Activated T-cell treated with anti-CD3 and anti-CD28 coated beads, Interleukin-2, amount 50 U/mL, for 72 hours (primary cell): Measurements from ENCODE around the gene S100Z. TPM values are rescaled to one million over a fixed set of nuclear protein-coding genes. Genes with fewer than 3 reads are reported as not detected.
"Not testable (repeated sequence)": the region's sequence is repeated elsewhere in the genome, so short reads cannot be mapped to it uniquely, and the experiment has no call there.

Experiments used
- ATAC-seq, 2 donors: fragments of 150-1000 bp; cut with Tn5 transposase; replicated peaks in 1 of 2; 2 replicates each; pipeline ENCODE4 v1.10.0; 2021; ENCODE audit warnings: moderate library complexity in 2 of 2, mild to moderate bottlenecking in 1 of 2
- DNase-seq, 2 donors: peaks; one replicate each; pipeline ENCODE4 v3.0.0; 2021 to 2022; ENCODE audit warnings: mixed read lengths in 1 of 2
- H3K27ac Mint-ChIP-seq: one replicate; pipeline ENCODE4 v1.8.0; 2022; ENCODE audit warnings: mild to moderate bottlenecking, moderate library complexity, mixed read lengths
- H3K27me3 Mint-ChIP-seq: one replicate; pipeline ENCODE4 v1.8.0; 2022; ENCODE audit warnings: low read depth, mixed read lengths
- H3K36me3 Mint-ChIP-seq, 2 donors: one replicate each; pipeline ENCODE4 v1.8.0; 2022; ENCODE audit warnings: mixed read lengths in 2 of 2, mild to moderate bottlenecking in 1 of 2; ENCODE audit not compliant: insufficient read depth in 2 of 2
- H3K4me1 Mint-ChIP-seq: one replicate; pipeline ENCODE4 v1.8.0; 2022; ENCODE audit warnings: low read depth, mixed read lengths
- H3K4me3 Mint-ChIP-seq, 2 donors: one replicate each; pipeline ENCODE4 v1.8.0; 2022; ENCODE audit warnings: mild to moderate bottlenecking in 2 of 2, mixed read lengths in 2 of 2, moderate library complexity in 2 of 2
- H3K9me3 Mint-ChIP-seq, 2 donors: one replicate each; pipeline ENCODE4 v1.8.0; 2022; ENCODE audit warnings: mixed read lengths in 2 of 2
- total RNA-seq, 2 donors: library from RNA; stranded (reverse); gene quantifications; one replicate each; pipeline ENCODE4 v1.2.3, GENCODE V29; 2022

Gene S100Z
- total RNA-seq, 2 donors from 2014 or later = 1.7 to 1.9 TPM

- H3K36me3 Mint-ChIP-seq = peaks cover 0 to 2% of the 10 kb centered on the region in 2 donors
- no peak for DNase-seq
- peaks cover 0 to 2% of the 10 kb centered on the region in 2 donors for H3K9me3 Mint-ChIP-seq
- H3K4me3 Mint-ChIP-seq = no peak overlapping the region
- H3K27me3 Mint-ChIP-seq = peaks cover 12% of the 10 kb centered on the region
- no peaks in the 10 kb centered on the region for H3K4me1 Mint-ChIP-seq
- no peak overlapping the region for H3K27ac Mint-ChIP-seq
- ATAC-seq = no peak
Observed at GRCh38 chr5:76841361-76841760, 8.5 kb upstream of the S100Z start.

- Mint-ChIP-seq H3K9me3 (peaks cover 0 to 2% of the 10 kb centered on the region in 2 donors), H3K4me3 (no peak overlapping the region), H3K27ac (no peak overlapping the region), H3K4me1 (peaks cover 15% of the 10 kb centered on the region), H3K27me3 (peaks cover 12% of the 10 kb centered on the region), H3K36me3 (peaks cover 0 to 2% of the 10 kb centered on the region in 2 donors)
- ATAC-seq (no peak), DNase-seq (no peak)
Observed at GRCh38 chr5:76845890-76846289, 3.9 kb upstream of the S100Z start.

GRCh38 chr5:76850543-76851145, 830 bp downstream of the S100Z start:
- no peak overlapping the region for H3K27ac Mint-ChIP-seq
- H3K9me3 Mint-ChIP-seq = peaks cover 0 to 2% of the 10 kb centered on the region in 2 donors
- peaks cover 33% of the 10 kb centered on the region for H3K4me1 Mint-ChIP-seq
- no peak for DNase-seq
- ATAC-seq = peak in 1 of 2 donors; percentile 27
- peaks cover 1 to 8% of the 10 kb centered on the region in 2 donors for H3K36me3 Mint-ChIP-seq
- H3K27me3 Mint-ChIP-seq = no peaks in the 10 kb centered on the region
- H3K4me3 Mint-ChIP-seq = peak overlapping the region; percentile 53 to 75

- peaks cover 6 to 14% of the 10 kb centered on the region in 2 donors for H3K36me3 Mint-ChIP-seq
- H3K27me3 Mint-ChIP-seq = no peaks in the 10 kb centered on the region
- H3K4me3 Mint-ChIP-seq = peak overlapping the region in 1 of 2 donors; percentile 2
- H3K9me3 Mint-ChIP-seq = peaks cover 0 to 2% of the 10 kb centered on the region in 2 donors
- H3K4me1 Mint-ChIP-seq = peaks cover 45% of the 10 kb centered on the region
- no peak for ATAC-seq
- peak overlapping the region; percentile 14 for H3K27ac Mint-ChIP-seq
- DNase-seq = no peak
Observed at GRCh38 chr5:76851728-76852369, 2.0 kb downstream of the S100Z start.

GRCh38 chr5:76852772-76853171, 3.0 kb downstream of the S100Z start:
- no peak overlapping the region for H3K4me3 Mint-ChIP-seq
- ATAC-seq (no peak), DNase-seq (no peak)
- no peak overlapping the region for H3K27ac Mint-ChIP-seq
- H3K36me3 Mint-ChIP-seq = peaks cover 6 to 14% of the 10 kb centered on the region in 2 donors
- no peaks in the 10 kb centered on the region for H3K27me3 Mint-ChIP-seq
- peaks cover 46% of the 10 kb centered on the region for H3K4me1 Mint-ChIP-seq
- H3K9me3 Mint-ChIP-seq = peaks cover 0 to 2% of the 10 kb centered on the region in 2 donors

GRCh38 chr5:76853741-76854140, 3.9 kb downstream of the S100Z start:
- H3K27ac Mint-ChIP-seq, ATAC-seq, DNase-seq, H3K4me3 Mint-ChIP-seq, H3K27me3 Mint-ChIP-seq, H3K9me3 Mint-ChIP-seq: not testable (repeated sequence)
- Mint-ChIP-seq H3K36me3 (peaks cover 6 to 14% of the 10 kb centered on the region in 2 donors), H3K4me1 (peaks cover 46% of the 10 kb centered on the region)

GRCh38 chr5:76854644-76855043, 4.8 kb downstream of the S100Z start:
- Mint-ChIP-seq H3K36me3 (peaks cover 6 to 14% of the 10 kb centered on the region in 2 donors), H3K4me1 (peaks cover 44% of the 10 kb centered on the region), H3K27me3 (no peaks in the 10 kb centered on the region), H3K27ac (no peak overlapping the region), H3K9me3 (peaks cover 0 to 2% of the 10 kb centered on the region in 2 donors), H3K4me3 (no peak overlapping the region)
- no peak for DNase-seq
- no peak for ATAC-seq

GRCh38 chr5:76855501-76855900, 5.7 kb downstream of the S100Z start:
- peaks cover 35% of the 10 kb centered on the region for H3K4me1 Mint-ChIP-seq
- not testable (repeated sequence) for H3K27me3 Mint-ChIP-seq

GRCh38 chr5:76855961-76856360, 6.1 kb downstream of the S100Z start:
- Mint-ChIP-seq H3K27me3 (no peaks in the 10 kb centered on the region), H3K9me3 (peaks cover 0 to 2% of the 10 kb centered on the region in 2 donors), H3K4me1 (peaks cover 31% of the 10 kb centered on the region), H3K27ac (peak overlapping the region; percentile 71), H3K36me3 (peaks cover 6 to 14% of the 10 kb centered on the region in 2 donors), H3K4me3 (peak overlapping the region; percentile 47 to 48)
- DNase-seq (peak; percentile 27 to 39), ATAC-seq (peak; percentile 82 to 97)

More at GRCh38 chr5:76855501-76855900, 5.7 kb downstream of the S100Z start:
- not testable (repeated sequence) for ATAC-seq, H3K9me3 Mint-ChIP-seq, DNase-seq
- peak overlapping the region; percentile 5 to 48 for H3K4me3 Mint-ChIP-seq
- peaks cover 6 to 14% of the 10 kb centered on the region in 2 donors for H3K36me3 Mint-ChIP-seq
- peak overlapping the region; percentile 71 for H3K27ac Mint-ChIP-seq

- H3K27me3 Mint-ChIP-seq, H3K4me3 Mint-ChIP-seq, DNase-seq, ATAC-seq, H3K9me3 Mint-ChIP-seq: not testable (repeated sequence)
- peaks cover 24% of the 10 kb centered on the region for H3K4me1 Mint-ChIP-seq
- H3K27ac Mint-ChIP-seq = peak overlapping the region; percentile 71
- H3K36me3 Mint-ChIP-seq = peaks cover 6 to 14% of the 10 kb centered on the region in 2 donors
Observed at GRCh38 chr5:76856800-76857199, 7.0 kb downstream of the S100Z start.

- Mint-ChIP-seq H3K27ac (no peak overlapping the region), H3K9me3 (peaks cover 0 to 2% of the 10 kb centered on the region in 2 donors), H3K27me3 (no peaks in the 10 kb centered on the region), H3K36me3 (peaks cover 6 to 8% of the 10 kb centered on the region in 2 donors), H3K4me3 (no peak overlapping the region), H3K4me1 (peaks cover 18% of the 10 kb centered on the region)
- ATAC-seq (no peak), DNase-seq (no peak)
Observed at GRCh38 chr5:76859591-76860247, 9.9 kb downstream of the S100Z start.

- Mint-ChIP-seq H3K9me3 (no peaks in the 10 kb centered on the region), H3K4me3 (no peak overlapping the region), H3K36me3 (no peaks in the 10 kb centered on the region), H3K4me1 (peaks cover 4% of the 10 kb centered on the region), H3K27me3 (no peaks in the 10 kb centered on the region), H3K27ac (no peak overlapping the region)
- DNase-seq (no peak), ATAC-seq (no peak)
Observed at GRCh38 chr5:76861612-76862011, 11.8 kb downstream of the S100Z start.

GRCh38 chr5:76863001-76863400, 13.2 kb downstream of the S100Z start:
- no peak for ATAC-seq
- Mint-ChIP-seq H3K4me1 (no peaks in the 10 kb centered on the region), H3K9me3 (no peaks in the 10 kb centered on the region), H3K27ac (no peak overlapping the region), H3K27me3 (no peaks in the 10 kb centered on the region), H3K4me3 (no peak overlapping the region), H3K36me3 (no peaks in the 10 kb centered on the region)
- DNase-seq = no peak
